ENCODE data around the gene GRK6. TPM values are rescaled to one million over a fixed set of nuclear protein-coding genes. Genes with fewer than 3 reads are reported as not detected.

The GRK6 gene
- total RNA-seq, 1 donor from 2014 or later = 43.0 TPM

DNA sequence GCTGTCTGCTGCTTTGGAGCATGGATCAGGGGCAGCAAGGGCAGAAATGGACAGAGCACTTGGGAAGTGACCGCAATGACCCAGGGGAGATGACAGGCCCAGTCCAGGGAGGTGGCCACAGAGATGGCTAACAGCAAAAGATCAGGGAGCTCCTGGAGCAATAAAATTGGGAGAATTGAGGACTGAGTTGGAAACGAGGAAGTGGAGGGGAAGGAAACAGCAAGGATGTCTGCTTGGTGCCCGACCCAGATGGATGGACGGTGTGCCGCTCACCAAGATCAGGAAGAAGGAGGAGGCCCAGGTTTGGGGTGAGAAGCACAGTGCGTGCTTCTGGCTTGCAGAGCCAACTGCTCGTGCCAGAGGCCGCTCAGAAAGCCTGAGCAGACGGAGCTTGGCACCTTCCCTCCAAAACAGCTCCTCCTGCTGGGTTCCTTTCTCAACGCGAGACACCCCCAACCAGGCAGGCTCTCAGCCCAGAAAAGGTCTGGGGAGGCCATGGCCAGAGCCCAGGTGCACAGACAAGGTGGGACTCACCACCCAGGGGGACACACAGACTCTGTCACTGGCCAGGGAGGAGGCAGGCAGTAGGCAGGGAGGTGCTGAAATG lies 44.0 kb upstream of the GRK6 start:
- no peaks in the 10 kb centered on the region for H3K9me3 Mint-ChIP-seq (ENCODE audit: low read depth)
- no peak for DNase-seq (ENCODE audit: low spot score, unreplicated experiment)
- H3K4me3 Mint-ChIP-seq (ENCODE audit: low read depth) = no peak overlapping the region
- H3K36me3 Mint-ChIP-seq (ENCODE audit: insufficient read depth) = no peaks in the 10 kb centered on the region
- H3K4me1 Mint-ChIP-seq (ENCODE audit: low read depth) = peaks cover 10% of the 10 kb centered on the region
- TF ChIP-seq, protein P1, sequence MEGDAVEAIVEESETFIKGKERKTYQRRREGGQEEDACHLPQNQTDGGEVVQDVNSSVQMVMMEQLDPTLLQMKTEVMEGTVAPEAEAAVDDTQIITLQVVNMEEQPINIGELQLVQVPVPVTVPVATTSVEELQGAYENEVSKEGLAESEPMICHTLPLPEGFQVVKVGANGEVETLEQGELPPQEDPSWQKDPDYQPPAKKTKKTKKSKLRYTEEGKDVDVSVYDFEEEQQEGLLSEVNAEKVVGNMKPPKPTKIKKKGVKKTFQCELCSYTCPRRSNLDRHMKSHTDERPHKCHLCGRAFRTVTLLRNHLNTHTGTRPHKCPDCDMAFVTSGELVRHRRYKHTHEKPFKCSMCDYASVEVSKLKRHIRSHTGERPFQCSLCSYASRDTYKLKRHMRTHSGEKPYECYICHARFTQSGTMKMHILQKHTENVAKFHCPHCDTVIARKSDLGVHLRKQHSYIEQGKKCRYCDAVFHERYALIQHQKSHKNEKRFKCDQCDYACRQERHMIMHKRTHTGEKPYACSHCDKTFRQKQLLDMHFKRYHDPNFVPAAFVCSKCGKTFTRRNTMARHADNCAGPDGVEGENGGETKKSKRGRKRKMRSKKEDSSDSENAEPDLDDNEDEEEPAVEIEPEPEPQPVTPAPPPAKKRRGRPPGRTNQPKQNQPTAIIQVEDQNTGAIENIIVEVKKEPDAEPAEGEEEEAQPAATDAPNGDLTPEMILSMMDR (IDR thresholded peaks at IDR 0.05; ENCODE audit: unreplicated experiment) = peak; percentile 12
- H3K27me3 Mint-ChIP-seq = peaks cover 26% of the 10 kb centered on the region
- H3K27ac Mint-ChIP-seq = no peak overlapping the region

DNA sequence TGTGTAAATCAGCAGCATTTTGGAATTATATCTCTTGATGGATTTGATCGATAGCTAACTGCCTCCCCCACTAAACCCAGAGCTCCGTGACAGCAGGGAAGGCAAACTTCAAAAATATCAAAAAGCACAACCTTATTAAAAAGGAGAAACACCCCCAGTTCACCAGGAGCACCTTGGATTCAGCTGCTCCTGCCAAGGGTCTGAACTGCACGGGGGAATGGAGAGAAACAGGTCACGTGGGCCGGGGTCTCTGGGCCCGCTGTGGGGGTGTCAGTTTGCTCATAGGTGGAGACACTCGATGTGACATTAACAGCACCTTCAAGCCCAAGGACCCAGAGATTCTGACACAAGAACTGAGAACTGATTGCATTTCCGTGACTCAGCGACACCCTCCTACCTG lies 43.3 kb upstream of the GRK6 start:
- Mint-ChIP-seq H3K36me3 (ENCODE audit: insufficient read depth) (no peaks in the 10 kb centered on the region), H3K9me3 (ENCODE audit: low read depth) (no peaks in the 10 kb centered on the region), H3K4me1 (ENCODE audit: low read depth) (peaks cover 10% of the 10 kb centered on the region), H3K27me3 (peaks cover 27% of the 10 kb centered on the region), H3K4me3 (ENCODE audit: low read depth) (no peak overlapping the region), H3K27ac (no peak overlapping the region)
- no peak for DNase-seq (ENCODE audit: low spot score, unreplicated experiment)
- TF ChIP-seq, protein P1 (IDR thresholded peaks at IDR 0.05; ENCODE audit: unreplicated experiment) = no peak

DNA sequence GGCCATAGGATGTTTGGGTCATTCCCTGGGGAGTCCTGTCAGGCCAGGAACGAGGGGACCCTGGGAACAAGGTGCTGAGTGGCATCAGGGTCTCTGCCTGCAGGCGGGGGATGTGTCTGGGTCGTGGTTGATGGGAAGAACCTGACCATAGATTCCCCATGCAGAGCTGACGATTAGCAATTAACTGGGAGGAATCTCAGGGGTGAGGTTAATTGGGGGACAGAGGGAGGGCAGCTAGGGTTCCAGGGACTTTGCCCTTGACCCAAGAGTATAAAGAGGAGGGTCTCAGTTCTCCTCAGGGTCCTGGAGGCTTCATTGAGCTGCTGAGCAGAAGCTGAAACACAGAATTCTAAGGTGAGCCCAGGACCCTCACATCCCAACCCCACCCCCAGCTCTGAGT lies 42.3 kb upstream of the GRK6 start, which contains the start of gene SLC34A1:
SLC34A1 (plus strand) TSS at position 301 of the 400 bp plus-strand sequence. CDS start 1,308 bp downstream, outside the sequence.
- H3K27me3 Mint-ChIP-seq = peaks cover 37% of the 10 kb centered on the region
- TF ChIP-seq, protein P1 (IDR thresholded peaks at IDR 0.05; ENCODE audit: unreplicated experiment) = no peak
- no peaks in the 10 kb centered on the region for H3K9me3 Mint-ChIP-seq (ENCODE audit: low read depth)
- H3K27ac Mint-ChIP-seq = no peak within 1 kb of the TSS
- no peak within 1 kb of the TSS for H3K4me3 Mint-ChIP-seq (ENCODE audit: low read depth)
- peaks cover 6% of the 10 kb centered on the region for H3K4me1 Mint-ChIP-seq (ENCODE audit: low read depth)
- no peak for DNase-seq (ENCODE audit: low spot score, unreplicated experiment)
- H3K36me3 Mint-ChIP-seq (ENCODE audit: insufficient read depth) = no peaks in the 10 kb centered on the region

DNA sequence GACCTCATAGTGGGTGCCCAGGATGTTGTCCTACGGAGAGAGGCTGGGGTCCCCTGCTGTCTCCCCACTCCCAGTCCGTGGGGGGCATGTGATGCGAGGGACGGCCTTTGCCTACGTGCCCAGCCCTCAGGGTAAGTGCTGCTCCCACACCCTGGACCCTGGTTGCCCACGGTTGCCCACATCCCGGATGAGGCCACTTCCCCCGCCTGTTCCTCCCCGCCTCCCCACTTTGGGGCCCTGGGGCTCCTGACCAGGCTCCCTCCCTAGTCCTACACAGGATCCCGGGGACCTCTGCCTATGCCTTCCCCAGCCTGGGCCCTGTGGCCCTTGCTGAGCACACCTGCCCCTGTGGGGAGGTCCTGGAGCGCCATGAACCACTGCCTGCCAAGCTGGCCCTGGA lies 40.8 kb upstream of the GRK6 start:
- TF ChIP-seq, protein P1 (IDR thresholded peaks at IDR 0.05; ENCODE audit: unreplicated experiment) = no peak

DNA sequence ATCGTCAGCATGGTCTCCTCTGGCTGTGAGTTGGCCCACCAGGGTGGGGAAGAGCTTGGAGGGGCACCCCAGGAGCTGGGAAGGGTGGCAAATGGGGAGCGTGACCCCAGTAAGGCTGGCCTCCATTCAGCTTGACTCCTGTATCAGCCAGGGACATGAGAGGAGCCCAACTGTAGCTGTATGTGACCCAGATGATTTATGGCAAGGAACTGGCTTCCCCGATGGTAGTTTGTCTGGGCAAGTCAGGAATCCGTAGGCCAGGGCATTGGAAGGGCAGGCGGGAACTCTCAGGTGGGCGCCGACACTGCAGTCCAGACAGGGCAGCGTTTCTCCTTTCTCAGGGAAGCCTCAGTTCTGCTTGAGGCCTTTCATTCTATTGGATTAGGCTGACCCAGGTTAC lies 39.9 kb upstream of the GRK6 start:
- Mint-ChIP-seq H3K4me3 (ENCODE audit: low read depth) (no peak overlapping the region), H3K36me3 (ENCODE audit: insufficient read depth) (no peaks in the 10 kb centered on the region), H3K4me1 (ENCODE audit: low read depth) (peaks cover 1% of the 10 kb centered on the region), H3K9me3 (ENCODE audit: low read depth) (no peaks in the 10 kb centered on the region), H3K27ac (no peak overlapping the region), H3K27me3 (peaks cover 47% of the 10 kb centered on the region)
- TF ChIP-seq, protein P1 (IDR thresholded peaks at IDR 0.05; ENCODE audit: unreplicated experiment) = no peak
- no peak for DNase-seq (ENCODE audit: low spot score, unreplicated experiment)

More for the DNA sequence above, 40.8 kb upstream of the GRK6 start:
- Mint-ChIP-seq H3K36me3 (ENCODE audit: insufficient read depth) (no peaks in the 10 kb centered on the region), H3K9me3 (ENCODE audit: low read depth) (no peaks in the 10 kb centered on the region), H3K27me3 (peaks cover 50% of the 10 kb centered on the region), H3K4me1 (ENCODE audit: low read depth) (peaks cover 1% of the 10 kb centered on the region), H3K4me3 (ENCODE audit: low read depth) (no peak overlapping the region), H3K27ac (no peak overlapping the region)
- DNase-seq (ENCODE audit: low spot score, unreplicated experiment) = no peak
